HEK293 (cell line): Measurements from ENCODE around the gene NCBP2.

Source experiments
- CTCF ChIA-PET: fragments of 350-600 bp; formaldehyde crosslinking; extraction: SDS; loops from one replicate; lab custom pipeline; 2021; ENCODE audit warnings: antibody characterized with exemption; lab: Yijun Ruan, JAX
- POLR2A ChIA-PET: fragments of 300-600 bp; formaldehyde crosslinking; extraction: SDS; loops from one replicate; lab custom pipeline; 2020; ENCODE audit warnings: antibody characterized with exemption, inconsistent platforms; lab: Yijun Ruan, JAX
- H3K27ac ChIP-seq: fragments of 200-500 bp; sonication (Bioruptor generic); 2 replicates; pipeline ENCODE4 v1.5.1; 2014; ENCODE audit warnings: low read depth, low read length, control low read depth, inconsistent platforms; ENCODE audit errors: extremely low read depth
- H3K36me3 ChIP-seq, 2 experiments: fragments of 200-500 bp in 1 of 2; sonication (Bioruptor generic) in 1 of 2; 1 replicate in 1 of 2; 2 replicates in 1 of 2; pipeline ENCODE4 v1.5.1; 2014 to 2017; ENCODE audit warnings: inconsistent platforms in 2 of 2, low read length in 2 of 2; ENCODE audit not compliant: control insufficient read depth in 2 of 2, insufficient read depth in 1 of 2
- H3K4me1 ChIP-seq: fragments of 200-500 bp; sonication (Bioruptor generic); 2 replicates; pipeline ENCODE4 v1.5.1; 2014; ENCODE audit warnings: mild to moderate bottlenecking, low read length, inconsistent platforms; ENCODE audit not compliant: control insufficient read depth, insufficient read depth
- H3K4me3 ChIP-seq: 2 replicates; pipeline ENCODE4 v1.5.1; 2011; ENCODE audit warnings: low read depth, mild to moderate bottlenecking, control low read depth, low read length, moderate library complexity
- H3K9me3 ChIP-seq: fragments of 200-500 bp; sonication (Bioruptor generic); 2 replicates; pipeline ENCODE4 v1.5.1; 2014; ENCODE audit warnings: low read depth, low read length, inconsistent platforms; ENCODE audit not compliant: control insufficient read depth, insufficient read depth
- FEZF1 ChIP-seq: fragments of 450-650 bp; formaldehyde crosslinking; IDR thresholded peaks from 2 replicates; pipeline ENCODE4 v1.5.1; 2016; ENCODE audit warnings: missing biosample characterization, missing genetic modification characterization
- GLI4 ChIP-seq: fragments of 450-650 bp; formaldehyde crosslinking; IDR thresholded peaks from 2 replicates; pipeline ENCODE4 v1.5.1; 2016; ENCODE audit warnings: missing biosample characterization, missing genetic modification characterization
- KLF7 ChIP-seq: fragments of 450-650 bp; formaldehyde crosslinking; IDR thresholded peaks from 2 replicates; pipeline ENCODE4 v1.5.1; 2016; ENCODE audit warnings: missing biosample characterization, missing genetic modification characterization, borderline replicate concordance
- TCF7L2 ChIP-seq: IDR thresholded peaks from 2 replicates; pipeline ENCODE4 v1.6.1; 2011; ENCODE audit warnings: low read depth, mild to moderate bottlenecking, inconsistent platforms, low read length, moderate library complexity, borderline replicate concordance
- ZNF114 ChIP-seq: fragments of 450-650 bp; formaldehyde crosslinking; IDR thresholded peaks from 2 replicates; pipeline ENCODE4 v1.5.0; 2017; ENCODE audit warnings: missing biosample characterization, missing genetic modification characterization
- ZNF138 ChIP-seq: fragments of 450-650 bp; formaldehyde crosslinking; IDR thresholded peaks from 2 replicates; pipeline ENCODE4 v1.5.1; 2016; ENCODE audit warnings: missing biosample characterization, missing genetic modification characterization, borderline replicate concordance
- ZNF239 ChIP-seq: fragments of 450-650 bp; formaldehyde crosslinking; IDR thresholded peaks from 2 replicates; pipeline ENCODE4 v1.5.1; 2016; ENCODE audit warnings: missing biosample characterization, missing genetic modification characterization
- ZNF544 ChIP-seq: fragments of 450-650 bp; formaldehyde crosslinking; IDR thresholded peaks from 2 replicates; pipeline ENCODE4 v1.5.0; 2017; ENCODE audit warnings: missing biosample characterization, missing genetic modification characterization
- ZNF660 ChIP-seq: fragments of 450-650 bp; IDR thresholded peaks from 2 replicates; pipeline ENCODE4 v1.5.1; 2018; ENCODE audit warnings: missing biosample characterization, mild to moderate bottlenecking, missing genetic modification characterization
- ZNF670 ChIP-seq: fragments of 450-650 bp; formaldehyde crosslinking; IDR thresholded peaks from 2 replicates; pipeline ENCODE4 v1.5.1; 2016; ENCODE audit warnings: missing biosample characterization, missing genetic modification characterization, low read depth
- ZNF677 ChIP-seq: fragments of 450-650 bp; IDR thresholded peaks from 2 replicates; pipeline ENCODE4 v1.5.0; 2018; ENCODE audit warnings: missing biosample characterization, mild to moderate bottlenecking, missing genetic modification characterization, moderate library complexity
- ZNF791 ChIP-seq: fragments of 450-650 bp; formaldehyde crosslinking; IDR thresholded peaks from 2 replicates; pipeline ENCODE4 v1.5.1; 2016; ENCODE audit warnings: missing biosample characterization, missing genetic modification characterization
- ZSCAN23 ChIP-seq: fragments of 450-650 bp; formaldehyde crosslinking; IDR thresholded peaks from 2 replicates; pipeline ENCODE4 v1.5.1; 2016; ENCODE audit warnings: missing biosample characterization, missing genetic modification characterization
- TF ChIP-seq, protein P1 (sequence below): fragments of 450-650 bp; formaldehyde crosslinking; IDR thresholded peaks from 2 replicates; pipeline ENCODE4 v1.5.1; 2016; ENCODE audit warnings: missing biosample characterization, missing genetic modification characterization, low read depth
- TF ChIP-seq, protein P2 (sequence below): fragments of 450-650 bp; formaldehyde crosslinking; IDR thresholded peaks from 2 replicates; pipeline ENCODE4 v1.5.1; 2016; ENCODE audit warnings: missing biosample characterization, missing genetic modification characterization
- TF ChIP-seq, protein P3 (sequence below): fragments of 450-650 bp; formaldehyde crosslinking; IDR thresholded peaks from 2 replicates; pipeline ENCODE4 v1.5.1; 2016; ENCODE audit warnings: missing biosample characterization, missing genetic modification characterization

Gene NCBP2

DNA sequence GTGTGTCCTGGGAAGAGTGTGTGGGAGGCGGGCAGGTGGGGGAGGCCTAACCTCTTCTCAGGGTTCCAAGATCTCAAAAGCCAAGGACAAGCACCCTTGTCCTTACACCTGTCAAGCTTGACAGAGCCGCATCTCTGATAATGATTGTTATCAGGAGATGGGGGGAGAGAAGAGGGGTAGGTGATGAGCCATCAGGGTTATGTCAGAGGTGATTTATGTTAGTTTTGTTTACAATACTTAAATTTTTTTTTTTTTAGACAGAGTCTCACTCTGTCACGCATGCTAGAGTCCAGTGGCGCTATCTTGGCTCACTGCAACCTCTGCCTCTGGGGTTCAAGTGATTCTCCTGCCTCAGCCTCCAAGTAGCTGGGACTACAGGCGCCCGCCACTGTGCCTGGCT is 7.4 kb upstream of the NCBP2 start:
- no peak for TF ChIP-seq FEZF1 (tag by site-specific recombination)
- TF ChIP-seq ZSCAN23, result no peak
- TF ChIP-seq ZNF791 (tag by site-specific recombination), result no peak
- TF ChIP-seq, protein P1, sequence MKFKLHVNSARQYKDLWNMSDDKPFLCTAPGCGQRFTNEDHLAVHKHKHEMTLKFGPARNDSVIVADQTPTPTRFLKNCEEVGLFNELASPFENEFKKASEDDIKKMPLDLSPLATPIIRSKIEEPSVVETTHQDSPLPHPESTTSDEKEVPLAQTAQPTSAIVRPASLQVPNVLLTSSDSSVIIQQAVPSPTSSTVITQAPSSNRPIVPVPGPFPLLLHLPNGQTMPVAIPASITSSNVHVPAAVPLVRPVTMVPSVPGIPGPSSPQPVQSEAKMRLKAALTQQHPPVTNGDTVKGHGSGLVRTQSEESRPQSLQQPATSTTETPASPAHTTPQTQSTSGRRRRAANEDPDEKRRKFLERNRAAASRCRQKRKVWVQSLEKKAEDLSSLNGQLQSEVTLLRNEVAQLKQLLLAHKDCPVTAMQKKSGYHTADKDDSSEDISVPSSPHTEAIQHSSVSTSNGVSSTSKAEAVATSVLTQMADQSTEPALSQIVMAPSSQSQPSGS (tag by site-specific recombination), result no peak
- no peak for TF ChIP-seq TCF7L2
- TF ChIP-seq ZNF239 (tag by site-specific recombination), result no peak
- no peak for TF ChIP-seq ZNF670 (tag by site-specific recombination)
- no peak for TF ChIP-seq KLF7 (tag by site-specific recombination)
- TF ChIP-seq ZNF138 (tag by site-specific recombination), result no peak
- TF ChIP-seq, protein P2, sequence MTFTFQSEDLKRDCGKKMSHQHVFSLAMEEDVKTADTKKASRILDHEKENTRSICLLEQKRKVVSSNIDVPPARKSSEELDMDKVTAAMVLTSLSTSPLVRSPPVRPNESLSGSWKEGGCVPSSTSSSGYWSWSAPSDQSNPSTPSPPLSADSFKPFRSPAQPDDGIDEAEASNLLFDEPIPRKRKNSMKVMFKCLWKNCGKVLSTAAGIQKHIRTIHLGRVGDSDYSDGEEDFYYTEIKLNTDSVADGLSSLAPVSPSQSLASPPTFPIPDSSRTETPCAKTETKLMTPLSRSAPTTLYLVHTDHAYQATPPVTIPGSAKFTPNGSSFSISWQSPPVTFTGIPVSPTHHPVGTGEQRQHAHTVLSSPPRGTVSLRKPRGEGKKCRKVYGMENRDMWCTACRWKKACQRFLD (tag by site-specific recombination), result no peak
- no peak for TF ChIP-seq ZNF660 (tag by site-specific recombination)
- no peak for TF ChIP-seq ZNF114 (tag by site-specific recombination)
- TF ChIP-seq, protein P3, sequence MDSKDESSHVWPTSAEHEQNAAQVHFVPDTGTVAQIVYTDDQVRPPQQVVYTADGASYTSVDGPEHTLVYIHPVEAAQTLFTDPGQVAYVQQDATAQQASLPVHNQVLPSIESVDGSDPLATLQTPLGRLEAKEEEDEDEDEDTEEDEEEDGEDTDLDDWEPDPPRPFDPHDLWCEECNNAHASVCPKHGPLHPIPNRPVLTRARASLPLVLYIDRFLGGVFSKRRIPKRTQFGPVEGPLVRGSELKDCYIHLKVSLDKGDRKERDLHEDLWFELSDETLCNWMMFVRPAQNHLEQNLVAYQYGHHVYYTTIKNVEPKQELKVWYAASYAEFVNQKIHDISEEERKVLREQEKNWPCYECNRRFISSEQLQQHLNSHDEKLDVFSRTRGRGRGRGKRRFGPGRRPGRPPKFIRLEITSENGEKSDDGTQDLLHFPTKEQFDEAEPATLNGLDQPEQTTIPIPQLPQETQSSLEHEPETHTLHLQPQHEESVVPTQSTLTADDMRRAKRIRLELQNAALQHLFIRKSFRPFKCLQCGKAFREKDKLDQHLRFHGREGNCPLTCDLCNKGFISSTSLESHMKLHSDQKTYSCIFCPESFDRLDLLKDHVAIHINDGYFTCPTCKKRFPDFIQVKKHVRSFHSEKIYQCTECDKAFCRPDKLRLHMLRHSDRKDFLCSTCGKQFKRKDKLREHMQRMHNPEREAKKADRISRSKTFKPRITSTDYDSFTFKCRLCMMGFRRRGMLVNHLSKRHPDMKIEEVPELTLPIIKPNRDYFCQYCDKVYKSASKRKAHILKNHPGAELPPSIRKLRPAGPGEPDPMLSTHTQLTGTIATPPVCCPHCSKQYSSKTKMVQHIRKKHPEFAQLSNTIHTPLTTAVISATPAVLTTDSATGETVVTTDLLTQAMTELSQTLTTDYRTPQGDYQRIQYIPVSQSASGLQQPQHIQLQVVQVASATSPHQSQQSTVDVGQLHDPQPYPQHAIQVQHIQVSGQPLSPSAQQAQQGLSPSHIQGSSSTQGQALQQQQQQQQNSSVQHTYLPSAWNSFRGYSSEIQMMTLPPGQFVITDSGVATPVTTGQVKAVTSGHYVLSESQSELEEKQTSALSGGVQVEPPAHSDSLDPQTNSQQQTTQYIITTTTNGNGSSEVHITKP, result no peak
- no peak for TF ChIP-seq GLI4
- TF ChIP-seq ZNF544 (tag by site-specific recombination), result no peak
- no peak overlapping the region for H3K27ac ChIP-seq
- ChIA-PET CTCF (interaction anchor here (0.6 kb wide), 1 partner anchor 246 kb away, joined by 3 read pairs; no protein-coding TSS in a partner anchor), POLR2A (no interaction called here)
- no peaks in the 10 kb centered on the region for H3K9me3 ChIP-seq
- H3K4me1 ChIP-seq, result no peaks in the 10 kb centered on the region
- H3K4me3 ChIP-seq, result no peak overlapping the region
- H3K36me3 ChIP-seq, result no peaks in the 10 kb centered on the region

DNA sequence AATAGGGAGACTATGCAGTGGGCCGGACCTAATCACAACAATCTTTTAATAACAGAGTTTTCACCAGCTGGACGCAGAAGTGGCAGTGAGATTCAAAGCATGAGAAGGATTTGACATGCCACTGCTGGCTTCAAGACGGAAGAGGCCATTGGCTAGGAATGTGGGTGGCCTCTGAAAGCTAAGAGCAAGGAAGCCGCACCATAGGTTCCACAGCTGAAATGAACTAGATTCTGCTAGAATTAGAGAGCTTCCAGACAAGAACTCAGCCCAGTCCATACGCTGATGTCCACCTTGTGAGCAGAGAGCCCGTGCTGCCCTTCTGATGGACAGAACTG is 6.9 kb upstream of the NCBP2 start:
- H3K36me3 ChIP-seq, result no peaks in the 10 kb centered on the region
- POLR2A ChIA-PET, result no interaction called here
- no peaks in the 10 kb centered on the region for H3K4me1 ChIP-seq
- no peak overlapping the region for H3K27ac ChIP-seq
- CTCF ChIA-PET, result interaction anchor here (0.6 to 0.8 kb wide), 2 partner anchors 247 to 339 kb away, joined by 3 to 5 read pairs; no protein-coding TSS in a partner anchor
- no peak for TF ChIP-seq ZNF677 (tag by site-specific recombination)
- TF ChIP-seq, protein P3, result 0 out of 2 replicates have a peak, but pooled peaks have one; percentile 15
- TF ChIP-seq, all 188 proteins: peak for 1
- H3K4me3 ChIP-seq, result no peak overlapping the region
- H3K9me3 ChIP-seq, result no peaks in the 10 kb centered on the region
